HG02938 (cell line): ENCODE data around the gene DLG5.

Source experiments
- ATAC-seq: cut with Tn5 transposase; IDR thresholded peaks from one replicate; pipeline ENCODE4 v1.9.1; 2021; ENCODE audit warnings: mild to moderate bottlenecking, moderate library complexity; ENCODE audit not compliant: unreplicated experiment

The DLG5 gene

DNA sequence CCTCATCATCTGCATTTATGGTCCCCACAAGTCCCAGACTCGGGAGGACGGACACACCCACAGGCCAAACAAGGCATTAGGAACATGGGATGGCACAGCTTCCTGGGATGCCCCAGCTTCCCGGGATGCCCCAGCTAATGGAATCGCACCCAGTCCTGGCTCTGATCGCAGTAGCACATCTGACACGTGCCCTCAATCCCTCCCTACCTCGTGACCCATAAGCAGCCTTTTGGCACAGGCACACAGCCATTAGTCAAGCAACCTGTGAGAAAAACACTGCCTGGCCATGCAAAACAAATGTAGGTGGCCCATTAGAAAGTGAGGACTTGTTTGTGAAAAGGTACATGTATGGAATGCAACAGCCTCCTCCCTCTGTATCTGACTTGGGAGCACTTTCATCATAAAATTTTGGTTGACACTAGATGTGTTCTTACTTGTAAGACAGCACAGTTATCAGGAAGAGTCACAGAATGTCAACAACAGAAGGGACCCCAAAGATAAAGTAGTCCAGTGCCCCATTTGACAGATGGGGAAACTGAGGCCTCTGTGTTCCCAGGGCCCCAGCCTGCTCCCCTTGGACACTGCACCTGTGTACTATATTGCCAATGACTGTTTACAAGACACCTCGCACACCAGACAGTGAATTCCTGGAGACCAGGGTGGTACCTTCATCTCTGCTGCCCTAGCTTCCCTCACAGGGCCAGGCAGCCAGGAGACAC is 34.4 kb downstream of the DLG5 start:
- ATAC-seq: no peak

DNA sequence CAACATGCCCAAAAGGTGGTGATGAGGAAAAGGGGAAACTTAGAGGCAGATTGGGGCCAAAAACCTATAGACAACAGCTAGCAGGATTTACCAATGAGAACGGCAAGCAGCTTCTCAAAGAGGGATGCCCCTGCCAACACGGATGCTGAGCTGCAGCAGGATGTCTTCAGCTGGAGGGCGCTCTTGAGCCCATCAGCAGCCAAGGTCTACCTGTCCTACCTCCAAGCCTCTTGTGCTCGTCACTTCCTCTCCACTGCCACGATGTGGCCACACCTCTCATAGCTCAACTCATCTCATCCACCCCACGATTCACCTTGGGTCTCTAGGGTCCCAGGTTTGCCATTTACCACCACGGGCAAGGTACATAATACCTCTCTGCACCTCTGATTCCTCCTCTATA is 36.5 kb downstream of the DLG5 start:
- ATAC-seq: no peak

DNA sequence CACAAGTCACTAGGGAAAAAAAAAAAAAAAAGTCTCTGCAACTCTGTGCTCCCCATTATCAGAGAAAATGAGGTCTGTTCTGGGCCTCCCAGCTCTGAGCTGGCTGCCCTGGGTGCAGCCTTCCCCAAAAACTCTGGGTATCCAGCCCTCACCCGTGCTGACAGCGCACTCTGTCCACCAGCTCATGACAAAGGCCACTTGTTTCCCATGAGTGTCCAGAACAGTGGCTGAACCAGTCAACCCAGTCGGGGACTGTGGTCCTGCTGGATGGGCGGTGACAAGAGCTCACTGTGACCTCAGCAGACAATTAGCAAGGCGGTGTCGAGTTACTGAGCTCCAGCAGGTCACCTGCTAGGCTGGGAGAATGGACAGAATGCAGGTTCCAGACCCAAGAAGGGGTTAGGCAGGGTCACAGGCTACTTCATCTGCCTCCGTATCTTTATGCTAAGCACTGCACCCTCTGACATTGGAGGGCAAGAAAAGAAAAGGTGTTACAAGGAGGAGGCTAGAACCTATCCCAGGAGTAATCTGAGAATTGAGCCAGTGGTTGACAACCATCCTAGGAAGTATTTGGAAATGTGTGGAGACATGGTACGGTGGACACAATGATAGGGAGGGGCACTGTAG is 37.2 kb downstream of the DLG5 start:
- ATAC-seq: no peak

DNA sequence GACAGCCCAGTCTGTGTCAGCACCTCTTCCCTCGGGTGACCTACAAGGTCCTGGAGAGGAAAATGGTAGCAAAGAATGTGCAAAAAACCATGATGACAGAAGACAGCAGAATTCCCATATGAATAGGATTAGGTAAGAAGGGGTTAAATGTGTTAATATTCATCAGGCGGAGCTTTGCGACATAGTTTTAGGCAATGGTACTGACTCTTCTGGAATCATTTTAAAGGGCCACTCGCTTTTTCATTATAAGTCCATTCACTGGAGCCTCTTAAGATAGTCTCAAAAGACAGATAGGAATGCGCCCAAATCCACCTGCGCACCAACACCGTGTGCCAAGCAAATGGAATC is 38.2 kb downstream of the DLG5 start:
- no peak for ATAC-seq

DNA sequence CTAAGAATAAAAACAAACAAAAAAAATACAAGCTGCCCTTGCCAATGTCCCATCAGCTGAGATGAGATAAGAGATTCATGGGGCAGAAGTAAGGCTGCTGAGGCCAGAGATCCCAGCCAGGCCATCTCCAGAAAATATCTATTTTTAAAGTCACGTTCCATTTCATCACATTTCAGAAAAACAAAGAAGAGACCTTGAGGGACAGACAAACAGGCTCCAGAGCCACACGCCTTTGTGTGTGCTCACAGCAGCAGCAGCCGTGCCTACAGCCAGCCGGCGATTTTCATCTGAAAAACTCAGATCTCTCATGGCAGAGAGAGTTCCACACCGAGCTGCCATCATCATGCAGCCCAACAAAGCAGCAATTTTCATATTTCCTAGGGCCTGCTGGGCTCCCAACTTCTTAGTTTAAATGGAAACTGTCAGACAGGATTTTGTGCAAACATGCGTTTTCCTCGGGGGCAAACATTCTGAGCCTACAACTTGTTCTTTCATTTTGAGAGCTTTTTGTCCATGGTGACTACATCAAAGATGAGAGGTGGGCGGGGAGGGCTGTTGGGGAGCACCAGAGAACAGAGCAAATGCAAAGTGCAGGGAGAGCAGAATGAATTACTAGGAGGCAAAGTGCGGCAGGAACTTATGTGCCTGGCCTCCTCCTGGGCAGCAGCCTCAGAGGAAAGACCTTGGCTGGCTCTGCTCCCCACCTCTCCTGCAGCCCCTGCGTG is 38.8 kb downstream of the DLG5 start:
- ATAC-seq: no peak

DNA sequence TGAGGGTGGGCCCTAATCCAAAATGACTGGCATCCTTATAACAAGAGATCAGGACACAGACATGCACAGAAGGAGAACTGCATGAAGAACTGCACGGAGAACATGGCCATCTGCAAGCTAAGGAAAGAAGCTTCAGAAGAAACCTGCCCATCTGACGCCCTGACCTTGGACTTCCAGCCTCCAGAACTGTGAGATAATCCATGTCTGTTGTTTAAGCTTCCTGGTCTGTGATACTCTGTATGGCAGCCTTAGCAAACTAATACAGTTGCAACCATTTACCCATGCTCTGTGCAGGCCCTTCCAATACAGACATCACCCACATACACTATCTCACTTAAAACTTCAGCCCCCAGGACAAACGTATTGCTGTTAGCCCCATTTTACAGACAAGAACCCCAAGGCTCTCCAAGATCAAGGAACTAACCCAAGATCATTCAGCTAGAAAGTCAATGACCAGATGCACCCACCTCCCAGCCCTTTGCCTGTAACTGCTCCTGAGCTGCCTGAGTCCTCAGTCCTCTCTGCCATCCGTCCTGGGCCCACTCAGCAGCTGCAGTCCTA is 39.7 kb downstream of the DLG5 start:
- ATAC-seq: no peak

DNA sequence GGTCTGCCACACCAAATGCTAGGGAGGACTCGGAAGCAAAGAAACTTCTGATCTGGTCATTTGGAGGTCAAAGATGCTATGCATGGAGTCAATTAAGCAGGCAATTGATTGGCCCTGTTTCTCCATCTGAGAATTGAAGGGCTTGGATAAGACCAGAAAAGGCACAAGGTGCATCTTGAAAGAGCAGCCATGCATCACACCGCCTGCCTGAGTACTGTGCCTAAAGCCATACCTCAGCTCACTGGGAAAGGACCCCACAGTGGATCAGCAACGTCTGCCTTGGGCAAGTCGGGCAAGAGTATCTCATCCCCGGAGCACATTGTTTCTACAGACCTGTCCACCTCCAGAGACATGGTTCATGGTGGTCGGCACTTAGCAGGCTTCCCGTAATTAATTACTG is 42.4 kb downstream of the DLG5 start:
- ATAC-seq: no peak

DNA sequence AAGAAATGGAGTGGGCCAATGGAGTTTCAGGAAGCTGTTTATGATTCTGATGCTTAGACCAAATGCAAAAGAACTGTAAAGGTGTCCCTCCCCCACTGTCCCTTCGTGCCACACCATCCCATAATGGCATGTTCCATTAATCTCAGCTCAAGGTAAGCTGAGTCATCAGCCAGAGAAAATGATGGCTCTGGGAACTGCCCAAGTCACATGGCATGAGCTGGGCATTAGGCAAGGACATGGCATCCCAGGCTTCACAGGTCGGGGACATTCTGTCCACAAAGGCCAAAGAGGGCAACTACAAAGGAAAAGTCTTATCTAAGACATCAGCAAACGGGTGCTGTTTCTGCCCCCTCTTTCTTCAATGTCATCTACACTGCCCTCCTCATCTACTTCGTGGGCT is 44.9 kb downstream of the DLG5 start:
- no peak for ATAC-seq

DNA sequence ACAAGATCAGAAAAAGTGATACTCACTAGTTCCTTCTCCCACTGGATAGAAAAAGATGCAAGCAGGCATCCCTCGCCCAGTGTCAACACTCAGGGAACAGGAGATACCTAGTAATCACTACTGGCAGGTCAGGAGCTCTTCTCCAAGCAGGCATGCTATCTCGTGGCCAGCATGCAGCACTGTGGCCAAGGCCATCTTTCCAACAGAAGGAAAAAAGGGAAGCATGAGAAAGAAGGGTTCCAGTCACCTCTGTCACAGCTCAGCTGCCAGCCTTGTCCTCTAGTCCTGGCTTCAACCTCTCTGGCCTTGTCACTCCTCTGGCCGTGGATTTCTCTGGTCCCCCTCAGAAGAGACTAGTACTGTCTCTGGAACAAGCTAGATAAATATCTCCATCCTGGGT is 45.3 kb downstream of the DLG5 start:
- ATAC-seq: no peak

DNA sequence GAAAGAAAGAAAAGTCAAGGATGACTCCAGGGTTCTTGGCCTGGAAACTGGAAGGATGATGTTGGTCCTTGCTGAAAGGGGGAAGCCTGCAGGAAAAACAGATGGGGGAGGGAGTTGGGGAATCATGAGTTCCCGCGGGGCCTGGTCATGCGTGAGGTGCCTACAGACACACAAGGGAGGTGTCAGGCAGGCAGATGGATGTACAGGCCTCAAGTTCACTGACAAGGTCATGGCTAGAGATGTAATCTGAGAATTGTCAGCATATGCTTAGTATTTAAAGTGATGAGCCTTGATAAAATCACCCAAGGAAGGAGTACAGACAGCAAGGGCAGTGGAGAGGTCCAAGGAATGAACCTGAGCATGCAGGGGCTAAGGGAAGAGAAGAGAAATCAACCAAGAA is 46.8 kb downstream of the DLG5 start:
- no peak for ATAC-seq

DNA sequence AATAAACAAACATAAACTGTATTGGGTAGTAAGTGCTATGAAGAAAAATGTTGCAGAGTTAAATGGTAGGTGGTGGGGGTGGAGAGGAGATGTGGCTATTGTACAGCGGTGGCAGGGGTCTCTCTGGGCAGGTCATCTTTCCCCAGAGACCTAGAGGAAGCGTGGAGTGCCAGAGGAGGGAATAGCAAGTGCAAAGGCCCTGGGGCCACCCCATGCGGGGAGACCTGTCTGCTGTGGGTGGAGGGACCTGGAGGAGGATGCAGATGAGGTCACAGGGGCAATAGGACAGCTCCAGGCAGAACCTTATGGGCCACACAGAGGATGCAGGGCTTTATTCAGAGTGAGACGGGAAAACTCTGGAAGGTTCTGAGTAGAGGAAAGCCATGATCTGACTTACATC is 47.5 kb downstream of the DLG5 start:
- no peak for ATAC-seq

DNA sequence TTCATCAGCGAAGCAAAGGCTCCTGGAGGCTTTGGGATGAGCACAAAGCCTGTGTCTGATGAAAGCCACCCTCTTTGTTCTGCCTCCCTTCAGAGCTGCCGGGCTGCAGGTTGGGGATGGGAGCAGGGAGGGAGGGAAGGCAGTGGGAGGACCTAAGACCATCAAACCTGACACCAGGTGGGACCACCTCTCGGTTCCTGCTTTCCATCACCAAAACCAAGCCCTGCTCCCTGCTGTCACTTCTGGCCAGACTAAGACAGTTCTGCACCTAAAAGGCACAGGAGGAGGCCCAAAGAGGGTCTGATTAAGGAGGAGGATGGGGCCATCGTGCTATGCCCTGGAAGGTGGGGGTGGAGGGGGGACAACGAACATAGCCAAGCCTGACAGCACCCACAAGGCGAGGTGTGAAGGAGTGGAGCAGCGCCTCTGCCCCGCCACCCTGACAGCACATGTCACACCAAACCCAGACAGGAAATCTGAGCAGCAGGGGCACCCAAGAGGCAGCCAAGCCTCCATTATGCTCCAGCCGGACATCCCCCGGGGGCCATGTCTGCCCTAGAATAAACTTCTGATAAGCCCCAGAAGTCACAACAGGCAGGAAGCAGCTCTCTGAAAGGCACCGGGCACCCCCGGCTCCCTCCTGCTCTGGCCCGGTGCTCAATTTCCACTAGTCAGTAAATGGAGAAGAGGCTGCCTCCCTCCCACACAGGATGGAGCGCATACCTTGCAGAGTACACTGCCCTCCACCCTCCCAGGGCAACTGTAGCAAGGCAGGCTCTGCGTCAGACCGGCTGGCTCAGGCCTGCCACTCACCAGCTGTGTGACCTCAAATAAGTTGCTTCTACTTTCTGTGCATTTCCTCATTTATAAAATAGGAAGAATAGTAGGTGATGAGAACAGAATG is 48.9 kb downstream of the DLG5 start:
- peak; percentile 31 for ATAC-seq

DNA sequence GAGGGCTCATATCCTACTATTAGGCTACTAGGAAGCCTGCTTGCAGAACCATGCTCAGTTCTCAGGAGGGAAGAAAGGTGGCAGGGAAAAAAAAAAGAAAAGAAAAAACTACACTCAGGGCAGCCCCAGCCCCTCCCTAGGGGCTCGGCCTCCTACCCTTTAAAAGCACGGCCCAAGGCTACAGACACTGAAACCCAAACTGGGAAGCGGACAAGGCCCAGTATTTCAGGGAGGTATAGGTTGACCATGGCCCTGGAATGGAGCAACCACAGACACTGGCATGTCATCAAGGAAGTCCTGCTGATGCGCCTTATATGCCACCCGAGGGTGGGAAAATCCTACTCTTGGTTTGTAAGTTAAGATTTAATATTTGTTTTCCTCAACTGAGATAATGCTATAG is 50.8 kb downstream of the DLG5 start:
- ATAC-seq: no peak

DNA sequence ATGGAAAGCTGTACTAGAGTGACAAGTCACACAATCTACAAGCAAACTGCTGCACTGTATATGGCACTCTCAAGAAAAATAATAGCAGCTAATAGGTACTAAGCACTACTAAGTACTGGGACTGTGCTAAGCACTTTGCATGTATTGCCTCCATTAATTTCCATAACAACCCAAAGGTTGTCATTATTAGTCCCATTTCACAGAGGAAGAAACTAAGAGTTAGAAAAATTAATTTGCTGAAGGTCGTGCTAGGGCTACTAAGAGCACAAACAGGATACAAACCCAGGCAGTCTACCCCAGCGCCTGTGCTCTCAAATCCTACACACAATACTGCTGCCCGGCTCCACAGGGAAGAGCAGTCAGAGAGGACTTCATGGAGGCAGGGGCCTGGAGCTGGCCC is 51.7 kb downstream of the DLG5 start:
- no peak for ATAC-seq

DNA sequence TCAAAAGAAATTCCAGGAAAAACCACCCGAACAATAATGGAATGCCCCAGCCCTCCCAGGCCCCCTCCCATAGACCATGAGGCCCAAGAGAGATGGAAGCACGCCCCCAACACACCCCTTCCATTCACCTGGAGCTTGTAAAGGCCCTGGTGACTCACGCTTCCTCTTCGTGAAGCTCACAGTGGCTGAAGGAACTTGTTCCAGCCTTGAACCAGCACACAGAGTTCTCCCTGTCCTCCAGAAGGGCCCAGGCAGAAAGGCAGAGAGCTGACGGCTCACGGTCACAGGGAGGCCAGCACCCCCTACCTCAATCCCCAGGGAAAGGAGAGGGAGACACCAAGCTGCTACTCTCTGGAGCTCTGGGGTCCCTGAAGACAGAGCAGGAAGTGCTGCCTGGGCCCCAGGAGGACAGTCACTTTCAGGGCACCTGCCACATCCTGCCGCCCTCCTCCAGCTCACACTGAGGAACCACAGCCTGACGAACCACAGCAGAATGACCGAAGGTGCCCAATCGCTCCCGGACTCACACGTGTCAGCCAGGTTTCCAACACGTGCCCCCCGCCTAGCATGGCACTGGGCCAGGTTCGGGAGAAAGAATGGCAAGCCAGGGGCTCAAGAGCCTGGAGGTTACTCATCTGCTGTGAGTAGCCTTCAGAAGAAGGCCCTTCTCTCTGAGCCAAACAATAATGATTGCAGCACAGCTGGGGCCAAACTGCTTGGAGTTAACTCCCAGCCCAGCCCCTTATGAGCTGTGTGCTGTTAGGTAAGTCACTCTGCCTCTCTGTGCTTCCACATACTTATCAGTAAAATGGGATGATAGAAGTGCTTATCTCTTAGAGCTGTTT is 52.8 kb downstream of the DLG5 start:
- ATAC-seq: peak; percentile 87

DNA sequence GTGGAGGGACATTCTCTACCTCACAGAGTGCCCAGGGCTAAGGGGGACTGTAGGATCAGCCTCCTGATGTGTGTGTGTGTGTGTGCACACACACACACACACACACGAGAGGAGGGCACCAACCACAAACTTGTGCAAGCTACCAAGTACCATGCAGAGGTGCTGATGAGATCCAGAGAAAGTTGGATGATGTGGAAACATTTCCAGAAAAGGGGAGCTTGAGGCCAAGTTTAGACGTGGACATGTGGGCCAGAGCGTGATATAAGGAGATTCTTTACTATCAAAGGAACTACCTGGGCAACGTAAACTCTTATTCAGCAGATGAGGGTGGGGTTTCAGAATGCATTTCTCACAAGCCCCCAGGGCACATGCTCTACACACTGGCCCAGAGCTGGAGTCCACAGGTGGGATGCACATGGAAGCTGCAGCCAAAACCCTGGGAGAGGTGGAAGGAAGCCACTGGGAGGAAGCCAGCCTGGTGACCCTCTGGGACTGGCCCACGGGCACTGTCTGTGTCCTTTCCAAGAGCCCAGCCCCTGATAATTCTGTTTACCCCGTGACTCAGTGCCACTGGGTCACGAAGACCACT is 53.5 kb downstream of the DLG5 start:
- no peak for ATAC-seq

DNA sequence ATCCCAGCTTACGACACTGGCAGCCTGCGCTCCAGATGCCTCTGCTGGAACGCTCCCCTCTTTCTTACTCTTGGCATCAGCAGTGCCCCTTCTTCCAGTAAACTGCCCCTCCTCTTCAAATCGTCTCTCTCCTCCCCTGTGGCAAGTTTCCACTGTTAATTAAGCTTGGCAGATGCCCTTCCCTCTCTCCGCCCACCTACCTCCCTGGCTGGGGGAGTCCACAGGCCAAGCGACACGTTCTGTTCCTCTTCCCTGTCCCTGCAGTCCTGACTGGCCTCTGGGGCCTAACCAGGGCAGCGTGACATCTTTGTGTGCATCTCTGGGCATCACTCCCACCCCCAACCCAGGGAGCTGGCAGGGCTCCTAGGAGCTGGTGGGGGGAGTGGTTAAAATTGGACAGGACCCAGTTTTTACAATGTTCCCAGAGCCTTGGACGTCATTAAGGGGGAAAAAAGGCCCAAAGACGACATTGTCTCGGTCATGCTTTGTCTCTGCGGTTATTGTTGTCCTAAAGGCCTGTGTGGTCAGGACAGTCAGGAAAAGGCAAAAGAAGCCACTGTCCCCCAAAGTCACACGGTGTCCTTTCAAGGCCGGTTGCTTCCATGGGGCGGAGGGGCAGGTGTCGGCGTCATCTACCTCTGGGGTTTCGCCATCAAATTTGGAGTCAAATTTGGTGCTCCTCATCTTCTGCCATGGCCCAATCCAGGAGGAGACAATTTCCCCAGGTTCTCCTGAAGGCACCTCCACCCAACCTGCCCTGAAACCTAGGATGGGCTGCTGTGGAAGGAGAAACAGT is 54.2 kb downstream of the DLG5 start:
- ATAC-seq: no peak

DNA sequence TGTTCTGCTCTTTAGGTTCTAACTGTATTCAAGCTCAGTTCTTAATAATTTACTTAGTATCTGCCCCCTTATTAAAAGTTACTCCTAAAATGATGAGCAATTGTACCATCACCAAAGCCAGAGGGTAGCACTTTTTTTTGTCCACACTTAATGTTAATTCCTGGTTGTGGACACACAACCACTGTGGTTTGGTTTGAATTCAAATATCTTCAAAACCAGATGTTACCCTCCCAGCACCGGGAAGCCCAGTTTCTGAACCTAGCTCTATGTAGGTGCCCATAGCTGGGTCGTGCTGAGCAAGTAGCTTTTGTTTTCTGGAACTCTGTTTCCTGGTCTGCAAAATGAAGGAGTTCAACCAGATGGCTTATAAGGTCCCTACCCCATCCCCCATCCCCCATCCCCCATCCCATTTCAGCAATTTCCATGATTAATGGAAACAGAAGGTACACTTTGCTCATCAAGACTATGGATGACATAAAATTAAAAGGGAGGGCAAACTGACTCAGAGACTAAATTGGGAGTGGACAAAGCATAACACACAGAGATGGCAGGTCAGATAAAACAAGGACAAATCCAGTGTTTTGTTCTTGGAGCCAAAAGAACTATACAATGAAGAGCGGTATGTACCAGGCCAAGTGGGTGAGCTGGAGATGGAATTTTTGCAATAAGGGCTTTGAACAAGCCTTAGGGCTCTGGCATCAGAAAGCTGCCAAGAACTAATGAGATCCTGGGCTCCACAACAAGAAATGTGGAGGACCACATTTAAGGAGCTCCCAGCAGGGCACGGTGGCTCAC is 56.7 kb downstream of the DLG5 start:
- ATAC-seq: no peak
